OCI-LY3 (cell line): ENCODE results near the gene ABCC10.

Source experiments
- EZH2phosphoT487 ChIP-seq: fragments of 200-600 bp; shearing (Covaris generic); IDR thresholded peaks from 2 replicates; pipeline ENCODE4 v1.6.1; 2018; ENCODE audit warnings: antibody characterized with exemption, mixed run types, low read depth
- TF ChIP-seq, protein P1 (sequence below): fragments of 200-600, 300-600 bp; sonication (generic); IDR thresholded peaks from 2 replicates; pipeline ENCODE4 v1.5.1; 2014; ENCODE audit warnings: antibody characterized with exemption, low read length, low read depth

DNA sequence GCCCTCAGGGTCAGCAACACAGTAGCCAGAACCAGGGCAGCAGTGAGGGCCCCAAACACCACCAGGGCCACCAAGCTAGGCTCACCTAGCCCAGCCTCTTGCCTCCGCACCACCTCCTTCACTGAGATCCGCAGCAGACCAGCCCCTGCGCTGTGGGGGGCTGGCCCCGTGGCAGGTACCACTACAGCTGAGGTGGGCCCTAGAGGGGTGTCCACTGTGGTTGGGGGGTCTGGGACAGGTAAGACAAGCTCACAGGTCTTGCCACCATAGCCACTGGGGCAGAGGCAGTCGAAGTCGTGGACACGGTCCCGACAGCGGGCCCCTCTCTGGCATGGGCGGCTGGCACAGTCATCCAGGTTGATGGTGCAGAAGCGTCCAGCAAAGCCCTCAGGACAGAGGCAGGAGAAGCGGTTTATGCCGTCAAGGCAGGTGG is 23.4 kb downstream of the ABCC10 start:
- TF ChIP-seq, protein P1, sequence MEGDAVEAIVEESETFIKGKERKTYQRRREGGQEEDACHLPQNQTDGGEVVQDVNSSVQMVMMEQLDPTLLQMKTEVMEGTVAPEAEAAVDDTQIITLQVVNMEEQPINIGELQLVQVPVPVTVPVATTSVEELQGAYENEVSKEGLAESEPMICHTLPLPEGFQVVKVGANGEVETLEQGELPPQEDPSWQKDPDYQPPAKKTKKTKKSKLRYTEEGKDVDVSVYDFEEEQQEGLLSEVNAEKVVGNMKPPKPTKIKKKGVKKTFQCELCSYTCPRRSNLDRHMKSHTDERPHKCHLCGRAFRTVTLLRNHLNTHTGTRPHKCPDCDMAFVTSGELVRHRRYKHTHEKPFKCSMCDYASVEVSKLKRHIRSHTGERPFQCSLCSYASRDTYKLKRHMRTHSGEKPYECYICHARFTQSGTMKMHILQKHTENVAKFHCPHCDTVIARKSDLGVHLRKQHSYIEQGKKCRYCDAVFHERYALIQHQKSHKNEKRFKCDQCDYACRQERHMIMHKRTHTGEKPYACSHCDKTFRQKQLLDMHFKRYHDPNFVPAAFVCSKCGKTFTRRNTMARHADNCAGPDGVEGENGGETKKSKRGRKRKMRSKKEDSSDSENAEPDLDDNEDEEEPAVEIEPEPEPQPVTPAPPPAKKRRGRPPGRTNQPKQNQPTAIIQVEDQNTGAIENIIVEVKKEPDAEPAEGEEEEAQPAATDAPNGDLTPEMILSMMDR: no peak
- no peak for TF ChIP-seq EZH2phosphoT487
